Choroid plexus epithelial cell (primary cell): ENCODE data around the gene TMEM39B.

ENCODE experiments used
- DNase-seq: peaks from one replicate; pipeline ENCODE4 v3.0.0-alpha.2; 2010; ENCODE audit warnings: low read depth
- H3K4me3 ChIP-seq: 2 replicates; pipeline ENCODE4 v1.5.1; 2011; ENCODE audit warnings: low read depth, mild to moderate bottlenecking, control low read depth, low read length, moderate library complexity
- CTCF ChIP-seq: conservative IDR thresholded peaks from 2 replicates; pipeline ENCODE4 v1.5.1; 2011; ENCODE audit warnings: low read depth, mild to moderate bottlenecking, control low read depth, inconsistent platforms, low read length, moderate library complexity

The TMEM39B gene

GRCh38 chr1:32066489-32066873 lies 6.3 kb upstream of the TMEM39B start:
- DNase-seq: peak; percentile 66
- no peak overlapping the region for H3K4me3 ChIP-seq
- no peak for TF ChIP-seq CTCF

GRCh38 chr1:32068957-32069588 lies 3.7 kb upstream of the TMEM39B start:
- no peak overlapping the region for H3K4me3 ChIP-seq
- peak; percentile 53 for DNase-seq
- TF ChIP-seq CTCF: no peak

GRCh38 chr1:32071758-32072621 lies 749 bp upstream of the TMEM39B start:
- peak overlapping the region; percentile 99 for H3K4me3 ChIP-seq
- DNase-seq: peak; percentile 75
- peak; percentile 8 for TF ChIP-seq CTCF

- no peak for DNase-seq
- TF ChIP-seq CTCF: peak; percentile 42
- peak overlapping the region; percentile 99 for H3K4me3 ChIP-seq
Observed at GRCh38 chr1:32073299-32074229, 825 bp downstream of the TMEM39B start.

GRCh38 chr1:32074841-32075240 lies 2.1 kb downstream of the TMEM39B start:
- no peak for TF ChIP-seq CTCF
- DNase-seq: no peak
- H3K4me3 ChIP-seq: no peak overlapping the region

- TF ChIP-seq CTCF: no peak
- H3K4me3 ChIP-seq: no peak overlapping the region
Observed at GRCh38 chr1:32077451-32077850, 4.7 kb downstream of the TMEM39B start.

More at GRCh38 chr1:32077451-32077850, 4.7 kb downstream of the TMEM39B start:
- no peak for DNase-seq
